ENCODE results near the gene P4HB. TPM values are rescaled to one million over a fixed set of nuclear protein-coding genes. Genes with fewer than 3 reads are reported as not detected.

The P4HB gene
- total RNA-seq (ENCODE audit: unreplicated experiment): 678 TPM
- long read RNA-seq, transcript P4HB-201 (11 exons, 2,603 nt): major isoform, 1,098 of 1,155 reads
- long read RNA-seq, partial matches to known transcripts: 18 of 1,155 reads
- long read RNA-seq, other reads (novel, unspliced or antisense): 32 of 1,155 reads

DNA sequence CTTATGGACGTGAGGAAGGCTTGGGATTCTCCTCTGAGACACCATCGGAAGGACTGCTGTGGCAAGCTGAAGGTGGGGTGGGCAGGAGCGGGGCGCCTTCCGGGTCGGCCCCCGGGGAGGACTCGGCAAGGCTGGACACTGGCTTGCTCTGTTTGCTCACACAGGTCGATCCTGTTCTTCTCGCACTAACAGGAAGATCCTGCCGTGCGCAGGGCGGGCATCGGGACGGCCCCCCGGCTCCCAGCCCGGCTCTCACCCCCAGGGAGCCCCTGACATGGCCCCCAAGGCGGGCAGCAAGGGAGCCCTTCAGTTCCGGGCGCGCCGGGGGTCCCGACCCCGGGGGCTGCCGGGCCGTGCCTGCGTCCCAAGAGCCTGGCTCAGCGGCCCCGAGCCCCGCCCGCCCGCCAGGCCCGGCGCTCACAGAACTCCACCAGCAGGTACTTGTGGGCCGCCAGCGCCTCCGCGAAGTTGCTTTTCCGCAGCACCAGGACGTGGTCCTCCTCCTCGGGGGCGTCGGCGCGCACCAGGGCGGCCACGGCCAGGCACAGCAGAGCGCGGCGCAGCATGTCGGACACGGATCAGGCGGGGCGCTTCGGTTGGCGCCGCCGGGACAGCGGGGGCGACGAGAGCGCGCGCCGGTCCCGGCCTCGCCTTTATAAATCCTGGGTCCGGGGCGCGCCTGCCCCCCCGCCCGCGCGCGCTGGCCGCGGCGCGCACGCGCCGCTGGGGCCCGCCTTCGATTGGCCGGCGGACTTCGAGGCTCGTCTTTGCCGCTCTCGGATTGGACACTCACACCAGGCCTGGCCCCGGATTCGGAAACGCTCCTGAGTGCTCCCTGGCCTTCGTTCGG lies at the start of gene P4HB:
Gene P4HB (minus strand): TSS at position 630 of the 850 bp plus-strand sequence. CDS start 64 bp downstream, at position 566.
- peaks cover 31% of the 10 kb centered on the region for H3K4me1 Mint-ChIP-seq (ENCODE audit: unreplicated experiment)
- H3K4me3 Mint-ChIP-seq (ENCODE audit: unreplicated experiment): peak within 1 kb of the TSS; percentile 98
- TF ChIP-seq CTCF (IDR thresholded peaks at IDR 0.05; ENCODE audit: unreplicated experiment): no peak
- peaks cover 19% of the 10 kb centered on the region for H3K27me3 Mint-ChIP-seq (ENCODE audit: unreplicated experiment)
- DNase-seq (ENCODE audit: low spot score): peak; percentile 37
- peak within 1 kb of the TSS; percentile 98 for H3K27ac Mint-ChIP-seq (ENCODE audit: unreplicated experiment)
- H3K36me3 Mint-ChIP-seq (ENCODE audit: low read depth, unreplicated experiment): peaks cover 27% of the 10 kb centered on the region
- H3K9me3 Mint-ChIP-seq (ENCODE audit: unreplicated experiment): no peaks in the 10 kb centered on the region

- H3K4me3 Mint-ChIP-seq (ENCODE audit: unreplicated experiment): peak overlapping the region; percentile 21
- peaks cover 15% of the 10 kb centered on the region for H3K27me3 Mint-ChIP-seq (ENCODE audit: unreplicated experiment)
- H3K27ac Mint-ChIP-seq (ENCODE audit: unreplicated experiment): no peak overlapping the region
- no peaks in the 10 kb centered on the region for H3K4me1 Mint-ChIP-seq (ENCODE audit: unreplicated experiment)
- no peaks in the 10 kb centered on the region for H3K9me3 Mint-ChIP-seq (ENCODE audit: unreplicated experiment)
- no peak for DNase-seq (ENCODE audit: low spot score)
- H3K36me3 Mint-ChIP-seq (ENCODE audit: low read depth, unreplicated experiment): peaks cover 8% of the 10 kb centered on the region
- no peak for TF ChIP-seq CTCF (IDR thresholded peaks at IDR 0.05; ENCODE audit: unreplicated experiment)
These were observed 48.9 kb upstream of the P4HB start for GRCh38 chr17:81909231-81909630.

DNA sequence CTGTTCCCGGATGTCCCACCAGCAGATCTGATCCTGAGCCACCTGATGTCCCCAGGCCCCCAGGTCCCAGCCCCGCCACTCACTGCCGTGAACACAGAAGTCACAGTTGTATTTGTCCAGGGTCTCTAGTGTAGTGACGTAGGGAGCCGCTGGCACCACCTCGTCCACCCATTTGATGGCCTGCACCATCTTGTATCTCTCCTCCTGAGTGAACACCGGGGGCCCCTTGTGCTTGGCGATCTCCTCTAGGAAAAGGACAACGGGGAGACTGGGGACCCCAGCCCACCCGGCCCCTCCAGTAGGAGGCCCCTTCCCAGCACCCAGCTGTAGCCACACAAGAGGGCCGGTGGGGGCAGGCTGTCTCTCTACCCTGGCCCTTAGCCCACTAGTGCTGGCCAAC lies 48.5 kb upstream of the P4HB start:
- Mint-ChIP-seq H3K4me1 (ENCODE audit: unreplicated experiment) (no peaks in the 10 kb centered on the region), H3K27me3 (ENCODE audit: unreplicated experiment) (peaks cover 15% of the 10 kb centered on the region), H3K27ac (ENCODE audit: unreplicated experiment) (no peak overlapping the region), H3K9me3 (ENCODE audit: unreplicated experiment) (no peaks in the 10 kb centered on the region), H3K4me3 (ENCODE audit: unreplicated experiment) (no peak overlapping the region), H3K36me3 (ENCODE audit: low read depth, unreplicated experiment) (peaks cover 8% of the 10 kb centered on the region)
- no peak for TF ChIP-seq CTCF (IDR thresholded peaks at IDR 0.05; ENCODE audit: unreplicated experiment)
- no peak for DNase-seq (ENCODE audit: low spot score)

DNA sequence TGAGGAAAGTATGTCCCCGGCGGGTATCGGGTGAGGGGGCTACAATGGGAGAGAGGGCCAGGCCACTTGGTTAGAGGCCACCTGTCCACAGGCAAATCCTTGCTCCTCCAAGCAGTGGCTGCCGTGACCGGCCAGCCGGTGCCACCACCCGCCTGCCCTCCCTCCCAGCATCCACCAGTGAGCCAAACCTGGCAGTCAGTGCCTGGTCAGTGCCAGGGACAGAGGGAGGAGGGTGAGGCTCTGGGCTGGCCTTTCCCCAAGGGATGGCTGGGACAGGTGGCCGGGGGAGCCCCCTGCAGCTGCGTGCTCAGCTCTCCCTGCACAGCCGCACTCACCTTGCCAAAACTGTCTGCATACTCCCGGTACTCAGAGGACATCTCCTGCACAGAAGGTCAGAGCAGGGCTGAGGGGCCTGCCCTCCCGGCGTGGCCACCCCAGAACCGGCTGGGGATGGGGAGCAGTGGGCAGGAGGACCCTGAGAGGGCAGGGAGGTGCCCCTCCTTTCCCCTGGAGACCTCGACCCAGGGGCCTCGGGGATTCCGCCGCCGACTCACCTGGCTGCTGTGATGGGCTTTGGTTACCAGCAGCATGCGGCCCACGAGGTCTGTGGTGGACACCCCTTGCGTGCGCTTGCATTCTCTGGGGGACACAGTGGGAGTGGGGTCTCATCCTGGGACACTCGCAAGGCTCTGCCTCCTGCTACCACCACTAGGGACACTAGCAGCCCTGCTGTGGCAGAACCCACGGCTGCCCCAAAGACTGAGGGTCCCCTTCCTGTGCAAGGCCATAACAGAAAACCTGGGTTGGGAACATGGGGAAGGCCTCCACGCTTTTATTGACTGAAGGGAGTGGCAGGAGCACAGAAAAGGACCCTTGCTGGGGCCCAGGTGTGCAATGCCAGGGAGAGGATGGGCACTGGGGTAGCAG lies 47.1 kb upstream of the P4HB start:
- Mint-ChIP-seq H3K4me1 (ENCODE audit: unreplicated experiment) (no peaks in the 10 kb centered on the region), H3K27me3 (ENCODE audit: unreplicated experiment) (peaks cover 10% of the 10 kb centered on the region), H3K36me3 (ENCODE audit: low read depth, unreplicated experiment) (no peaks in the 10 kb centered on the region), H3K27ac (ENCODE audit: unreplicated experiment) (no peak overlapping the region), H3K9me3 (ENCODE audit: unreplicated experiment) (no peaks in the 10 kb centered on the region), H3K4me3 (ENCODE audit: unreplicated experiment) (no peak overlapping the region)
- no peak for TF ChIP-seq CTCF (IDR thresholded peaks at IDR 0.05; ENCODE audit: unreplicated experiment)
- DNase-seq (ENCODE audit: low spot score): no peak
